Hematopoietic multipotent progenitor cell (in vitro differentiated cells): ENCODE data around the gene GNAI1. TPM values are rescaled to one million over a fixed set of nuclear protein-coding genes. Genes with fewer than 3 reads are reported as not detected.
A peak's percentile ranks its signal among the peaks of the same experiment; 100 is the strongest.

ENCODE experiments used
- DNase-seq, 3 donors: peaks; one replicate each; pipeline ENCODE4 v3.0.0-alpha.2; 2011 to 2015; ENCODE audit warnings: low read depth in 2 of 3, low spot score in 2 of 3
- total RNA-seq: library from RNA; depleted of rRNA; stranded (reverse); fragments of >200 nt; gene quantifications from one replicate; pipeline ENCODE4 v1.2.3, GENCODE V29; 2012

Gene GNAI1
- 28.8 TPM for total RNA-seq

DNA sequence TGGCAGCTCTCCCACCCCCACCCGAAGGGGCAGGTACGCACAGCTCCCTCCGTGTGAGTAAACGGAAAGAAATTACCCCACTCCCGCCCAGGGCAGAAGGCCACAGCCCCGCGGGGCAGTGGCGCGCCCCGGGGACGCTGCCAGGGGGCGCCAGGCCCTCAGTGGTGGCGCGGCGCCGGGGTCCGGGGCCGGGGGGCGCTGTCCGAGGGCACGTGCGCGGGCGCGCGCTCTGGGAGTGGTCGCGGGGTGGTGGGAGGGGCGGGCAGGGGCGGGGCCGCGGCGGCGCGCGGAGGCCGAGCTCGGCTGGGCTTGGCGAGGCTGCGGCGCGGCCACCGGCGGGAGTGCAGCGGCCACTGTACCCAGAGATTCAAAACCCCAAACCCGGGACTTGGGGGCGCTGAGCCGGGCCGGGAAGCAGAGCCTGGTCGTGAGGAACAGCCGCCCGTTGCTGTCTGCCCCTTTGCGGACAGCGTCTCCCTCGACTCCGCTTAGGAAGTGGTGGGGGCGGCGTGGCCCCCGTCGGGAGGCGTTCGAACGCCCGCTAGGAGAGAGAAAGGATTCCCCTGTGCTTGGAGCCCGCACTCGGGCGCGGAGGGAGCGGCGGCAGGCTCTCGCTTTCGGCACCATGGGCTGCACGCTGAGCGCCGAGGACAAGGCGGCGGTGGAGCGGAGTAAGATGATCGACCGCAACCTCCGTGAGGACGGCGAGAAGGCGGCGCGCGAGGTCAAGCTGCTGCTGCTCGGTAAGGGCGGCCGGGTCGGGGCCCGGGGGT is at the start of gene GNAI1:
GNAI1 (plus strand) TSS at position 296 of the 773 bp plus-strand sequence; CDS start at position 626, 330 bp downstream.
- DNase-seq: peak in 2 of 3 donors; percentile 85 to 86

DNA sequence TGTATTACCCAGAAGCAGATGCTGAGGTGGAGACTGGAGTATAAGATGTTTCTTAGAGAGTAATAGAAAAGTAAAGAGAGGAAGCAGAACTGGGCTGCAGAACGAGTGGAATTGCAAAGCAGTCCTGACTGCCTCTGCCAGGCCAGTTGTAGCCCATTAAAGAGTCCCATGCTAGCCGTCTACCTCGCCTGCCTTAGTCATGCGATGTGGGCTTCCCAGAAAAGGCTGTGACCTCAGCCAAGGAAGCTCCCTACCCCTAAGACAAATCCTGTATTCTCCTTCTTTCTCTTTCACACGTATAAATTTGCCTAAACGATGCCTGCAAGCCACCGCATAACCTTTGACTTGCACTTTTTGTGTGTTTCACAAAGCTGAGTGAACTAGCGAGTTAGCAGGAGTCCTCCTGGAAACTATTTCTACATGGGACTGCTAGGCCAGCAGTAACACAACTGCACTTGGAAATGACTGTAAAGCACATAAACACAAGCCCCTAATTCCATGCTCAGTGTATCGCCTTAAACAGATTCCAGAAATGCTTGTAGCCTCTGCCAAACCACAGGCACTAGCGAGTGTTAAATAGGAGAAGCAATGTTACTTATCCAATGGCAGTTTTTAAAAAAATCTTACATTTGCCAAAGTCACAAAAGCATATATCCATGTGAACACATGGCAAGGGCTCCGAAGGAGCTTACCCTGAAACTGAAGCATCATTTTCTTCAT is 47.4 kb upstream of the GNAI1 start:
- DNase-seq: no peak

- no peak for DNase-seq
These were observed 46.9 kb upstream of the GNAI1 start for GRCh38 chr7:80087771-80088170.

DNA sequence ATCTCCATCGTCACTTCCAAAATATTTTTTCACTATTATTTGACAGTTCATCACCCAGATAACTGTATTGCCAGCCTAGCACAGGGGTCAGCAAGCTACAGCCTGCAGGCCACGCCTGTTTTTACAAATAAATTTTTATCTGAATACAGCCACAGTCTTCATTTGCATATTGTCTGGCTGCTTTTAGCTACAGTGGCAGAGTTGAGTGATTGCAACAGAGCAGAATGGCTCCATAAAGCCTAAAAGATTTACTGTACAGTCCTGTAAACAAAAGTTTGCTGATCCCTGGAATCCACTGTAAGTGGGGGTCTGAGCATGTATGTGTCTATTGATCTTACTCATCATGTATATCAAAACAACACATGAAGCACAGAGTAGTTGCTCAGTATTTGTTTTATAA is 45.9 kb upstream of the GNAI1 start:
- DNase-seq: peak in 1 of 3 donors; percentile 21

DNA sequence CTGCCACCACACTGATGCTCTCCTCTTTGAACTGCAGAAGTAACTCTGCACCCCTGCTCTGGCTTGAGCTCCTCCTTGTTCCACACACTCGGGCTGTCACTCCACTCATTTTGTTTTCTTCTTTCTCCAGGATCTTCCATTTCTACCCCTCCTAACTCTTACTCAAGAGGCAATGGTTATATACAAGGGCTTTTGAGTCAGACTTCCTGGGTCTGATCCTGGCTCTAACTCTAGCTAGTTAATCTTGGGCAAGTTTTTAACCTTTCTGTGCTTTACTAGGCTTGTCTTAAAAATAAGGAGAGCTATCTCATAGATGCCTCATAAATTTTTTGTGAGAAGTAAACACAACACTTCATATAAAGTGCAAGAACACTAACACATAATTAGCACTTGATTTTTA is 45.3 kb upstream of the GNAI1 start:
- no peak for DNase-seq

DNA sequence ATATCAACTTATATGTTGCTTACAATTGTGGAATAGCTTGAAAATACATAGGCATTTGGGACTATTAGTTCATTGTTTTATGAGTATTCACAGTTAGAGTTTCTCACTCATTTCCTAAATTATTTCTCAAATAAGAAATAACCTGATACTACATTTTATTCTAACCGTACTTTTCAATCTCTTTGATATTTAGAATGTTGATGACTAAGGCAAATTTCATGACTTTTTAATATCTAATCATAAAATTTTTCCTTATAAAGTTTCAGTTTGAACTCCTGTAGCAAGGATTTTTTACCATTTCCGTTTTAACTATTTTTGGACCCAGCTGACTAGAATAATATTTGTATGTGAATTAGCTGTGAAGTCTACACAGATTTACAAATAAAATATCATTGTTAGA is 41.3 kb upstream of the GNAI1 start:
- DNase-seq: no peak

DNA sequence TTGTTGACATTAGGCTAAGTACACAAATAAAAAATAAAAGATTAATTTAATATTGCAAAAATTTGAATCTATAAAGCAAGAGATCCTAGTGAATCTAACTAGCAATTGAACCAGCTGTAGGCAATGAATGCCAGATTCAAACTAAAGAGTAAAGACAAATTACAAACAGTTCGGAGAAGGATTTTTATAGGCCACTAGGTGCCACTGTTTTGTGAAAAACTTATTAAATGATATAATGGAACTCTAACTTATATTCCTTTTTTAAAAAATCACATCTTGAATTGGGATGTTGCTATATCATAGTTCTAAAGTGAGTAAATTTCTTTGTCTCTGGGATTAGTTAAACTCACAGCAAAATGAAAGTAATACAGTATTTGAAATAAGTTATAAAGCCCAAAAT is 39.1 kb upstream of the GNAI1 start:
- peak in 1 of 3 donors; percentile 68 for DNase-seq

DNA sequence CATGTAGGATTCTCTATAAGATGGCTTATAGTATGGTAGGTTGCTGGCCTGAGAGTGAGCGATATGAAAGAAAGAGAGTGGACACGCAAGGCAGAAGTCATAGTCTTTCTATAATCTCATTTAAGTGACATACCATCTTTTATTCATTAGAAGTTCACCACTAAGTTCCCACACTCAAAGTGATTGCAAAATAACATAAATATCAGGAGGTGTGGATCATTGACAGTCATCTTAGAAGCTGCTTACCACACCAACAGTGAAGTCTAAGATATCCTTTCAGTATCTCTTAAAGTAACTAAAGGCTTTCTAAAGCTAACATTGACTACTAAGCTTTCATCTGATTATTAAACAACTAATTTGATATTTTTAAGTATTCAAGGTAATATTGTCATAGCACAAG is 36.9 kb upstream of the GNAI1 start:
- no peak for DNase-seq

GRCh38 chr7:80098795-80099194 is 35.8 kb upstream of the GNAI1 start:
- no peak for DNase-seq

GRCh38 chr7:80100254-80100653 is 34.4 kb upstream of the GNAI1 start:
- no peak for DNase-seq

GRCh38 chr7:80105701-80106408 is 28.8 kb upstream of the GNAI1 start:
- peak in 1 of 3 donors; percentile 50 for DNase-seq

GRCh38 chr7:80106498-80107113 is 28.0 kb upstream of the GNAI1 start:
- peak in 1 of 3 donors; percentile 38 for DNase-seq

GRCh38 chr7:80107278-80107677 is 27.4 kb upstream of the GNAI1 start:
- peak in 2 of 3 donors; percentile 71 to 93 for DNase-seq

DNA sequence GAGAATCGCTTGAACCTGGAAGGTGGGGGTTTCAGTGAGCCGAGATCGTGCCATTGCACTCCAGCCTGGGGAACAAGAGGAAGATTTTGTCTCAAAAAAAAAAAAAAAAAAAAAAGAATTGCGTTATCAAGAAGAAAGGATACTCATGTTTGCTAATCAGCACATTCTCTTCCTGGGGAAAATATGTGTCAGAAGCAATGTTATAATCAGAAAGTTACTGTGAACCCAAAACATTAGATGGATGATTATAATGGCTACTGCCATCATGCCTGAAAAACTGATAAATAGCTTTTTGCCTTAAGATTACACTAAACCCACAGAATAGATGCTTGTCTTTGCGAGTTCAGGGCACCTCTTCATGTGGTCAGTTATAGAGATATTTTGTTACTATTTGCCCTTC is 24.3 kb upstream of the GNAI1 start:
- peak in 1 of 3 donors; percentile 54 for DNase-seq

GRCh38 chr7:80114159-80114558 is 20.5 kb upstream of the GNAI1 start:
- DNase-seq: no peak

DNA sequence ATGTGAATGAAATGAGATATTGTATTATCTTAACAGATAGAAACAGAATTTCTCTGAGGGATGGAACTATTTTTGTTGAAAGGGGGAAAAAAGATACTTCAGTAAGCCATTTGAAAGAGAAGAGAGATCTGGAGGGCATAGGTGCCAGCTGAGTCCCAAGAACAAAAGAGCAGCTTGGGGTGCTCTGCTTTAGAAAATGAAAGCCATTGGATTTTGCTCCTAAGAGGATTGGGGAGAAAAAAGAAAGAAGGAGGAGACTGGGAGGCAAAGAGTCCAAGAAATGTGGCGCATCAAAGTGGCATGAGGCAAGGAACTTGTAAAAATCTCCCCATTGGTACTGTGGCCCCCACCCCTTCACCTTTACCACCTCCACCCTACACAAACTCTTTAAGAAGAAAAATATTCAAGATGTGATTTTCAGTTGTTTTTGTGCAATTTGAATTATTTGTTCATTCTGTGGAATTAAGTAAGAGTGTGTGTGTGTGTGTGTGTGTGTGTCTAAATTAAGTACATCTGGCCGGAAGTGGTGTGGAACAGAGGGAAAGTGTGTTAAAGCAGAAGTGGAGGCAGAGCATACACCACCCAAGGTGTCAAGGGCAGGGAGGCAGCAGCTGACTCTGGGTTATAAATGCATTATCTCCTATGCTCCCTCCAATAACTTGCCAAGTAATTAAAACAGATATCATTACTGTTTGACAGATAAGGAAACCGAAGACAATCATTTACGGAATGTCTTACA is 9.9 kb upstream of the GNAI1 start:
- DNase-seq: peak in 2 of 3 donors; percentile 66 to 85

DNA sequence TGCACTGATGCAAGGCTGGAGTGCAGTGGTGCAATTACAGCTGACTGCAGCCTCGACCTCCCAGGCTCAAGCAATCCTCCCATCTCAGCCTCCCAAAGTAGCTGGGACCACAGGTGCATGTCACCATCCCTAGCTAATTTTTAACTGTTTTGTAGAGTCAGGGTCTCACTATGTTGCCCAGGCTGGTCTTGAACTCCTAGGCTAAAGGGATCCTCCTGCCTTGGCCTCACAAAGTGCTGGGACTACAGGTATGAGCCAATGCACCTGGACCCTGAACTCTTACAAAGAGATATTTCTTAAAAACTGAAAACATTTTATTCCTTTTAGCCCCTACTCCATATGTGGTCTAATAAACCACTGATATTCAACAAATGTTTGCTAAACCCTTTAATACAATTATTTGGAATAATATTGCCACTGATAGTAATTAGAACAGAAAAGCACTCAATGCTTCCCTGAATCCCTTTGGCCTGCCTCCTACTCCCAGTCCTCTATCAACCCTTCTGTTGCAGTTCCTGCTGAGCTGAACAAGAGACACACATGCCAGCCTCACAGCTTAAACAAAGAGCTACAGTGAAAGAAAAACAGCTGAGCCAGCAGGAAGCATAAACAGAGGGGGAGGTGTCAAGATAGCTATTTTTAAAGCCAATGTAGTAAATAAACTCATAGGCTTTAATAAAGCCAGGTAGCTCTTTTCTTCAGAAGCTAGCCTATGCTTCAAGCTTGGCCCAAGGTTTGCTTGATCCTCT is 7.0 kb upstream of the GNAI1 start:
- DNase-seq: no peak

DNA sequence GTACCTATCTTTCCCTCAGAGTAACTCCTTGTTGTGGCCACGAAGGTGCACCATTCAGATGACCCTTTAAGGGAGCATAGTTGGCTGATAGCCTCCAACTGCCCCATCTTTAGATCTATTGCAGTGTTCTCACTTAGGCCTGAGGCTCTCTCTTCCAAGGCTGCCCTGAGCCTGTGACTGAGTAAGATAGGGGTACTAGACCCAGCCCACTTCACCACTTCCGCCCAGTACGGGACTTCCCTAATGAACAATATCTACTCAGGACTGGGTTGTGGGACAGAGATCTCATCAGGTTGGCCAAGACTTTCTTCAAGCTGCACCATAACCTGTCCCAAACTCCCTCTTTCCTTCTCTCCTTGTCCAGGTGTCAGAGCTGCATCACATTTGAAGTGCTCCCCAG is 5.7 kb upstream of the GNAI1 start:
- DNase-seq: peak in 1 of 3 donors; percentile 46

DNA sequence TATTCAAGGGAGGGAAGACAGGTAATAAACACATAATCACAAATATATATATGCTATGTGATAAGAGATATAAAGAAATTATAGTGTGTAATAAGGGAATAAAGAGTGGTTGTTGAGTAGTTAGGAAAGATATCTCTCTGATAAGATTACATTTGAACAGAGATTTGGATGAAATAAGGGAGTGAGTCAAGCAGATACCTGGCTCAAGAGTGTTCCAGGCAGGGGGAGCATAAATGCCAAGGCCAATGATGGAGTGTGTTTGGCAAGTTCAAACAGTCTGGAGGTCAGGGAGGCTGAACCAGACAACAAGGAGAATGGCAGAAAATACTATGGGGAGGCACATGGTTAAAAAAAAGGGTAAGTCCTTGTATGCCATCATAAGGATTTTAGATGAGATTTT is 4.8 kb upstream of the GNAI1 start:
- no peak for DNase-seq
